ENCODE measurements around the gene ETFB.

The ETFB gene

GRCh38 chr19:51372649-51373504, 6.7 kb upstream of the ETFB start, which contains the start of gene NKG7:
Gene NKG7 (minus strand): TSS chr19:51372654. CDS start chr19:51372535, 119 bp downstream.
- Histone ChIP-seq H3K4me1 (ENCODE audit: control insufficient read depth, insufficient read depth, low read length) (peaks cover 7% of the 10 kb centered on the region; the same call in 1 of the 2 replicates), H3K36me3 (ENCODE audit: control insufficient read depth, insufficient read depth, low read length) (no peaks in the 10 kb centered on the region), H3K27me3 (ENCODE audit: control insufficient read depth, insufficient read depth, low read length) (no peaks in the 10 kb centered on the region), H3K4me3 (ENCODE audit: low read depth, low read length) (no peak within 1 kb of the TSS), H3K27ac (ENCODE audit: low read depth, low read length) (no peak within 1 kb of the TSS), H3K9me3 (ENCODE audit: control insufficient read depth, insufficient read depth, low read length) (no peaks in the 10 kb centered on the region), H3K9ac (ENCODE audit: low read depth, low read length) (no peak within 1 kb of the TSS)

DNA sequence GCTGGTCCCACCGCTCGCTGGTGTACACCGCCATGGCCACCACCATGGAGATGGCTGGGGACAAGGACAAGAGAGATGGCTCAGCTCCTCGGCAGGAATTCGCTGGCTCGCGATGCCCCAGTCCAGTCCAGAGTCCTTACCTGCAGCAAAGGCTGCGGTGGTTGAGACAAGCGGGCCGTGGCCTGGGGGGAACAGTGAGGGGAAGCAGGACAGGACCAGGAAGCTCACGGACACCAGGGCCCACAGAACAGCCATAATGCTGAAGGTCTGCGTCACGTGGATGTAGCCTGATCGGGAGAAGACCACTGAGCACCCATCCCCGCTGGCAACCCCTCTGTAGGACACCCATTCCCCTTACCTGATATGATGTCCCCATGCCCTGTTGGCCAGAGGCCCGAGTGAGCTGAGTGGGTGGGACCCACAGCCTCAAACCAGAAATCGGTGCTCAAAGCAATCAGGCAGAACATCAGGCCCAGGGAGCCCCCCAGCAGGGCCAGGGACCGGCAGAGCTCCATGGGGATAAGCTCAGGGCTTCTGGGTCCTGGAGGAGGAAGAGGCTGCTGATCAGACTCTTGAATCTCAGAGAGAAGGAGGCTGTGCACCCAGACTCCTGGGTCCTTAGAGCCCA, 5.9 kb upstream of the ETFB start:
- H3K4me3 ChIP-seq (ENCODE audit: low read depth, low read length): no peak overlapping the region
- no peak overlapping the region for H3K27ac ChIP-seq (ENCODE audit: low read depth, low read length)
- H3K9me3 ChIP-seq (ENCODE audit: control insufficient read depth, insufficient read depth, low read length): no peaks in the 10 kb centered on the region
- no peaks in the 10 kb centered on the region for H3K36me3 ChIP-seq (ENCODE audit: control insufficient read depth, insufficient read depth, low read length)
- H3K9ac ChIP-seq (ENCODE audit: low read depth, low read length): no peak overlapping the region
- H3K4me1 ChIP-seq (ENCODE audit: control insufficient read depth, insufficient read depth, low read length): peaks cover 7% of the 10 kb centered on the region; the same call in 1 of the 2 replicates
- H3K27me3 ChIP-seq (ENCODE audit: control insufficient read depth, insufficient read depth, low read length): no peaks in the 10 kb centered on the region

GRCh38 chr19:51371186-51371690, 5.0 kb upstream of the ETFB start:
- Histone ChIP-seq H3K36me3 (ENCODE audit: control insufficient read depth, insufficient read depth, low read length) (no peaks in the 10 kb centered on the region), H3K27me3 (ENCODE audit: control insufficient read depth, insufficient read depth, low read length) (no peaks in the 10 kb centered on the region), H3K9ac (ENCODE audit: low read depth, low read length) (no peak overlapping the region), H3K4me1 (ENCODE audit: control insufficient read depth, insufficient read depth, low read length) (peaks cover 7% of the 10 kb centered on the region; the same call in 1 of the 2 replicates), H3K4me3 (ENCODE audit: low read depth, low read length) (no peak overlapping the region), H3K27ac (ENCODE audit: low read depth, low read length) (no peak overlapping the region), H3K9me3 (ENCODE audit: control insufficient read depth, insufficient read depth, low read length) (no peaks in the 10 kb centered on the region)

DNA sequence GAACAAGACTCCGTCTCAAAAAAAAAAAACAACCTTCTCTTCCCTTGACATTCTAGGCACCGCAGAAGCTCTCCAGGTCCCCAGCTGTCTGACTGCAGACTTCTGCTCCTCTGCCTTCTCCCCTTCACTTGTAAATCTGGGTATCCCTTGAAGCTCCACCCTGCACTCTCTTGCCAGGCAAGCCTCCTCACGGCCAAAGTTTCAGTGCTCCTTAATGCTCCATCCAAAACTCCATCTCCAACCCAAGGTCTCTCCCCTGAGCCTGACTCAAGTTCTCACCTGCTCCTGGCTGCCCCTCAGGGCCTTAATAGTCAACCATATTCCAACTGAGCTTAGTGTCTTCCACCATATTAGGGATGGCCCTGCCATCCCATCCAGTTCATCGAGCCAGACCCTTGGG, 4.0 kb upstream of the ETFB start:
- Histone ChIP-seq H3K27me3 (ENCODE audit: control insufficient read depth, insufficient read depth, low read length) (no peaks in the 10 kb centered on the region), H3K27ac (ENCODE audit: low read depth, low read length) (no peak overlapping the region), H3K36me3 (ENCODE audit: control insufficient read depth, insufficient read depth, low read length) (no peaks in the 10 kb centered on the region), H3K9ac (ENCODE audit: low read depth, low read length) (no peak overlapping the region), H3K9me3 (ENCODE audit: control insufficient read depth, insufficient read depth, low read length) (no peaks in the 10 kb centered on the region), H3K4me1 (ENCODE audit: control insufficient read depth, insufficient read depth, low read length) (peaks cover 15% of the 10 kb centered on the region), H3K4me3 (ENCODE audit: low read depth, low read length) (no peak overlapping the region)

DNA sequence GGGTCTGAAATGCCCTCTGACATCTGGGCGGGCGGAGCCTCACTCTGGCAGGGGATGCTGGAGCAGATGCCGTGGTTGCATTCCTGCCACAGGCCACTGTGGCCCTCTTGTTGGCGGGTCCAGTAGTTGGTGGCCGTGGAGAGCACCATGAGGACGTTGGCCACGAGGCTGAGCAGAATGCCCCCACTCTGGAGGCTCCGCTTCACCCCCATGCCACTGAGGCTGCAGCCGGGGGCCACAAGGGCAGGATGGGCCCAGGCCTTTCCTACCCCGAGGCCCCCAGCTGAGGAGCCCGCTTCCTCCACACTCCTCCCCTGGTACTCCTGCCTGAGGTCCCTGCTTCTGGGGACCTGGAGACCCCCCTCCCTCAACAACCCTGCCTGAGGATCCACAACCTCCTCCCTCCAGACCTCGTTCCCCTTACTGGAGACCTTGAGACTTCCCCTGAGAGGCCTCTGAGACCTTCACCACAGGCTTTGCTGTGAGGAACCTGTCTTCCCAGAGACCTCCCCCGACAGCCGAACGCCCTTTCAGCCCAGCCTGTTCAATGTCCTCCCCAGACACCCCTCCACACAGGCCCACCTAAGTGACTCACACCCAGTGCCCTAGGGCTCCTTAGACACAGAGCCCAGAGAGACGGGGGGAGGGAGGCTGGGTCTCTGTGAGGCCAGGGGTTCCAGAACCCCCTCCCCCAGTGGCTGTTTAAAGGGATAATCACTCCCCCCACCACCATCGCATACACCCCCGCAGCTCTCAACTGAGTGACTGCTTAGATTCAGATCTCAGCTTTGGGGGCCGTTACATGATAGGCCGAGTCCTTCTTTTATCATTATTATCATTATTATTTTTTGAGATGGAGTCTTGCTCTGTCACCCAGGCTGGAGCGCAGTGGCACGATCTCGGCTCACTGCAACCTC, 2.4 kb upstream of the ETFB start, which contains the start of gene CLDND2:
CLDND2 (minus strand) TSS at position 638 of the 917 bp plus-strand sequence; CDS start at position 212, 426 bp downstream.
- peak within 1 kb of the TSS; percentile 87 for H3K27ac ChIP-seq (ENCODE audit: low read depth, low read length)
- H3K9me3 ChIP-seq (ENCODE audit: control insufficient read depth, insufficient read depth, low read length): no peaks in the 10 kb centered on the region
- H3K9ac ChIP-seq (ENCODE audit: low read depth, low read length): peak within 1 kb of the TSS; percentile 61
- H3K27me3 ChIP-seq (ENCODE audit: control insufficient read depth, insufficient read depth, low read length): no peaks in the 10 kb centered on the region
- H3K4me1 ChIP-seq (ENCODE audit: control insufficient read depth, insufficient read depth, low read length): peaks cover 16% of the 10 kb centered on the region
- H3K36me3 ChIP-seq (ENCODE audit: control insufficient read depth, insufficient read depth, low read length): no peaks in the 10 kb centered on the region
- H3K4me3 ChIP-seq (ENCODE audit: low read depth, low read length): peak within 1 kb of the TSS; percentile 98

DNA sequence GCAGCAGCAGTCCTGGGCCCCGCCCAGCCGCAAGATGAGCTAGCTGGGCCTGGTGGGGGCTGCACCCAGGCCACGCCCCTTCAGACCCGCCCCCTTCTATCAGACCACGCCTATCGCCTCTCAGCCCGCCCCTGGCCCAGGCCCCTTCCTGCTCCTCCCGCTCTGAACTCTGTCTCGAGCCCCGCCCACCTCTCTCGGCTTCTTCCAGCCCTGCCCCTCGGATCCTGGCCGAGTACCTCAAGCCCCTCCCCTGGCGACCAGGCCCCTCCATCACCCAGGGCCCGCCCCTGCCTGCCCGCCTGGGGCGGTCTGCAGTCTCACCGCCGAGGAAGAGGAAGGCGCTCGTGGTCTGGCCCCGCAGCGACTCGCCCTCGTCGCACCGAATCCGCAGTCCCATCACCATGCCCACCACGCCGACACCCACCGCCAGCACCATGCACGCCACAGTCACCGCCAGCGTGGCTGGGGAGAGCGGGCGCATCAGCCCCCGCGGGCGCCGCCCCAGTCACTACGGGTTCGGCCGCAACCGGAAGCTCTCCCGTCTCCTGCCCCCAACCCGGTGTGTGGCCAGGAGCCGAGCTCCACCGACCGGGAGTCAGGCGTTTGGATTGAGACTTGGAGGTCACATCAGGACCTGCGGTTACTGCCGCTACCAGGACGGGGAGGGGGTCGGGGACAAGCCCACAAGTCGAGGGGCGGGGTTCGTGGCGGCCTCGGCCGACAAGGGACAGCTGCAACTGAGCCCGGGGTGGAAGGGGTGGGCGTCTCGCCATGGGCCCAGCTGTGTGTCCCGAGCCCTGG, 1.6 kb upstream of the ETFB start:
- Histone ChIP-seq H3K4me3 (ENCODE audit: low read depth, low read length) (peak overlapping the region; percentile 98), H3K9me3 (ENCODE audit: control insufficient read depth, insufficient read depth, low read length) (no peaks in the 10 kb centered on the region), H3K4me1 (ENCODE audit: control insufficient read depth, insufficient read depth, low read length) (peaks cover 17% of the 10 kb centered on the region), H3K27ac (ENCODE audit: low read depth, low read length) (peak overlapping the region; percentile 89), H3K9ac (ENCODE audit: low read depth, low read length) (peak overlapping the region; percentile 61), H3K36me3 (ENCODE audit: control insufficient read depth, insufficient read depth, low read length) (no peaks in the 10 kb centered on the region), H3K27me3 (ENCODE audit: control insufficient read depth, insufficient read depth, low read length) (no peaks in the 10 kb centered on the region)

DNA sequence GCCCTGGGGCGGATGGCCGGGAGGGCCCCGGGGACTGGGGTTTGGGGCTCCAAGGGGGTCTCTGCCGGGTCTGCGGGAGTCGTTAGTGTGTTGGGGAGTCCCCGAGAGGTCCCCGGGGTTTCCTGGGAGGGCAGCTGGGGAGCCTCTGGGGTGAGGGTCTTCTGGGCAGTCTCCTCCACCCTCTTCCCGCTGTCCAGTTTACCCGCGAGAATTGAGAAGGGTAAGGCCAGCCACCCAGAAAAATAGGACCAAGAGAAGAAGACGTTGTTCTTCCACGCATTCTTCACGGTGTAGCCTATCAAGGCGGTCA, 1.0 kb upstream of the ETFB start:
- Histone ChIP-seq H3K27ac (ENCODE audit: low read depth, low read length) (peak overlapping the region; percentile 89), H3K4me3 (ENCODE audit: low read depth, low read length) (peak overlapping the region; percentile 98), H3K27me3 (ENCODE audit: control insufficient read depth, insufficient read depth, low read length) (no peaks in the 10 kb centered on the region), H3K9me3 (ENCODE audit: control insufficient read depth, insufficient read depth, low read length) (no peaks in the 10 kb centered on the region), H3K36me3 (ENCODE audit: control insufficient read depth, insufficient read depth, low read length) (no peaks in the 10 kb centered on the region), H3K9ac (ENCODE audit: low read depth, low read length) (0 out of 2 replicates have a peak overlapping the region, but pooled peaks have one; percentile 40), H3K4me1 (ENCODE audit: control insufficient read depth, insufficient read depth, low read length) (peaks cover 21% of the 10 kb centered on the region)

DNA sequence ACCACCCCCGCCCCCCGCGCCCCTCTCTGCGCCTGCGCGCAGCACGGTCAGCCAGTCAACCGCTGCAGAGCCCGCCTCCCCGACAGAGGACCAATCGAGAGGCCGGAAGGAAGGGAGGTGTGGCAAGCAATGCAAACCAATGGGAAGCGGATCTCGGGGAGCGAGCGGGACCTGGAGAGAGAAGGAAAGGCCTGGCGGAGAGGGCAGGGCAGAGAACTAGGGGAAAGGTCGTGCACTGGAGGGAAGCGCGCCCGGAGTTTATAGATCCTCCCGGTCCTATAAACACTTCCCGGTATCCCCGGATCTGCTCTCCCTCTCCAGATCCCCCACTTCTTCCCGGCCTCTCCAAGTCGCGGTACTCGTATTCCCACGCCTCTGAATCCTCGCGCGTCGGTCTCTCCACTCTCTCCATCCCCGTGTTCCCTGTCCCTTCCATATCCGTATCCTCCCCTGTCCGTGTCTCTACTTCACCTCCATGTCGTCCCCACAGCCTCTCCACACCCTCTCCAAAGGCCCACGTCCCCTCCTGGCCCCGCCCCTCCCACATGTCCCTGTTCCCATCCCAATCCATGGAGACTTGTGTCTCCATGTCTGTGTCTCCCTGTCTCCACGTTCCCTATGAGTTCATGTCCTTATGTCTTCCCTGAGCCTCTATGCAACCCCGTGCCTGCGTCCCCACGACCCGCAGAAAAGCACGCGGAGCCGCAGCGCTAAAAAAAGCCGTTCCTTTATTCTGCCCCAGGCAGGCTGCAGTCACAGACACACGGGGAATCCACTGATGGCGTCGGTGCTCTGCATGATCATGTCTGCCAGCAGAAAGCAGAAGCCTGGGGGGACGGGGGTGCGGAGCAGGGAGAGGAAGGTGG, 434 bp upstream of the ETFB start:
- peaks cover 21% of the 10 kb centered on the region for H3K4me1 ChIP-seq (ENCODE audit: control insufficient read depth, insufficient read depth, low read length)
- peak overlapping the region; percentile 40; the same call in 1 of the 2 replicates for H3K9ac ChIP-seq (ENCODE audit: low read depth, low read length)
- no peaks in the 10 kb centered on the region for H3K9me3 ChIP-seq (ENCODE audit: control insufficient read depth, insufficient read depth, low read length)
- no peaks in the 10 kb centered on the region for H3K27me3 ChIP-seq (ENCODE audit: control insufficient read depth, insufficient read depth, low read length)
- H3K4me3 ChIP-seq (ENCODE audit: low read depth, low read length): peak overlapping the region; percentile 98
- no peaks in the 10 kb centered on the region for H3K36me3 ChIP-seq (ENCODE audit: control insufficient read depth, insufficient read depth, low read length)
- peak overlapping the region; percentile 89 for H3K27ac ChIP-seq (ENCODE audit: low read depth, low read length)

- no peaks in the 10 kb centered on the region for H3K27me3 ChIP-seq (ENCODE audit: control insufficient read depth, insufficient read depth, low read length)
- H3K4me3 ChIP-seq (ENCODE audit: low read depth, low read length): peak overlapping the region; percentile 90
- peak overlapping the region; percentile 88 for H3K27ac ChIP-seq (ENCODE audit: low read depth, low read length)
- H3K4me1 ChIP-seq (ENCODE audit: control insufficient read depth, insufficient read depth, low read length): peaks cover 21% of the 10 kb centered on the region
- H3K9me3 ChIP-seq (ENCODE audit: control insufficient read depth, insufficient read depth, low read length): no peaks in the 10 kb centered on the region
- H3K9ac ChIP-seq (ENCODE audit: low read depth, low read length): peak overlapping the region; percentile 71
- H3K36me3 ChIP-seq (ENCODE audit: control insufficient read depth, insufficient read depth, low read length): no peaks in the 10 kb centered on the region
Observed at GRCh38 chr19:51365211-51365964, 800 bp downstream of the ETFB start.
